GM23338 (cell line): Measurements from ENCODE around the gene MGAT5. TPM values are rescaled to one million over a fixed set of nuclear protein-coding genes. Genes with fewer than 3 reads are reported as not detected.

Experiments
- ATAC-seq: fragments of 200-7000 bp; cut with Tn5 transposase; 3 replicates; pipeline ENCODE4 v1.9.1; 2020
- DNase-seq: peaks from one replicate; pipeline ENCODE4 v3.0.0-alpha.2; 2015; ENCODE audit warnings: low spot score
- H2AFZ ChIP-seq: fragments of 200-600 bp; sonication (generic); 2 replicates; pipeline ENCODE4 v1.8.0; 2016; ENCODE audit warnings: antibody characterized with exemption, mild to moderate bottlenecking, moderate library complexity
- H3F3A ChIP-seq: fragments of 200-600 bp; sonication (generic); replicated peaks from 2 replicates; pipeline ENCODE4 v1.8.0; 2017; ENCODE audit warnings: antibody characterized with exemption, mixed run types, low read depth
- H3K27ac ChIP-seq: fragments of 200-600 bp; sonication (generic); 2 replicates; pipeline ENCODE4 v1.6.1; 2016; ENCODE audit warnings: low read depth
- H3K27me3 ChIP-seq: fragments of 200-600 bp; sonication (generic); 2 replicates; pipeline ENCODE4 v1.8.0; 2016; ENCODE audit warnings: mild to moderate bottlenecking, mixed run types, moderate library complexity; ENCODE audit not compliant: insufficient read depth
- H3K36me3 ChIP-seq: fragments of 200-600 bp; sonication (generic); 2 replicates; pipeline ENCODE4 v1.8.0; 2016; ENCODE audit warnings: mild to moderate bottlenecking; ENCODE audit not compliant: insufficient read depth
- H3K4me1 ChIP-seq: fragments of 200-600 bp; sonication (generic); 2 replicates; pipeline ENCODE4 v1.8.0; 2016; ENCODE audit warnings: mild to moderate bottlenecking, moderate library complexity; ENCODE audit not compliant: insufficient read depth
- H3K4me2 ChIP-seq: fragments of 200-600 bp; sonication (generic); 2 replicates; pipeline ENCODE4 v1.7.1; 2017; ENCODE audit warnings: mixed run types
- H3K4me3 ChIP-seq: fragments of 200-600 bp; sonication (generic); 2 replicates; pipeline ENCODE4 v1.6.1; 2016; ENCODE audit warnings: mixed run types
- H3K79me2 ChIP-seq: fragments of 200-600 bp; sonication (generic); replicated peaks from 2 replicates; pipeline ENCODE4 v1.8.0; 2017; ENCODE audit warnings: mild to moderate bottlenecking; ENCODE audit not compliant: insufficient read depth
- H3K9me2 ChIP-seq: fragments of 200-600 bp; sonication (generic); 2 replicates; pipeline ENCODE4 v1.8.0; 2017; ENCODE audit not compliant: insufficient read depth
- H4K20me1 ChIP-seq: fragments of 200-600 bp; sonication (generic); replicated peaks from 2 replicates; pipeline ENCODE4 v1.8.0; 2017; ENCODE audit warnings: mild to moderate bottlenecking; ENCODE audit not compliant: insufficient read depth
- H3K27ac Mint-ChIP-seq: 2 replicates; pipeline ENCODE4 v1.8.0; 2020; ENCODE audit warnings: inconsistent platforms, mild to moderate bottlenecking, moderate library complexity, mixed read lengths
- H3K27me3 Mint-ChIP-seq: 3 replicates; pipeline ENCODE4 v1.8.0; 2022; ENCODE audit warnings: low read depth, mild to moderate bottlenecking, moderate library complexity, mixed read lengths, inconsistent platforms; ENCODE audit not compliant: insufficient read depth, poor library complexity
- H3K36me3 Mint-ChIP-seq: 3 replicates; pipeline ENCODE4 v1.8.0; 2021; ENCODE audit warnings: low read depth, mild to moderate bottlenecking, inconsistent platforms, moderate library complexity, mixed read lengths
- H3K4me1 Mint-ChIP-seq: 3 replicates; pipeline ENCODE4 v1.8.0; 2020; ENCODE audit warnings: mild to moderate bottlenecking, inconsistent platforms, mixed read lengths
- H3K4me3 Mint-ChIP-seq: 3 replicates; pipeline ENCODE4 v1.8.0; 2021; ENCODE audit warnings: moderate library complexity, mild to moderate bottlenecking, inconsistent platforms, mixed read lengths
- H3K9me3 Mint-ChIP-seq: 3 replicates; pipeline ENCODE4 v1.8.0; 2020; ENCODE audit warnings: moderate library complexity, mild to moderate bottlenecking, inconsistent platforms, mixed read lengths
- EZH2 ChIP-seq: fragments of 200-600 bp; sonication (generic); IDR thresholded peaks from one replicate; pipeline ENCODE4 v1.8.0; 2017; ENCODE audit warnings: antibody characterized with exemption, mild to moderate bottlenecking, low read depth; ENCODE audit not compliant: unreplicated experiment
- EZH2phosphoT487 ChIP-seq: fragments of 200-600 bp; sonication (generic); IDR thresholded peaks from one replicate; pipeline ENCODE4 v1.8.1; 2018; ENCODE audit warnings: antibody characterized with exemption; ENCODE audit not compliant: unreplicated experiment
- JUNB ChIP-seq: IDR thresholded peaks from one replicate; pipeline ENCODE4 v1.6.1; 2016; ENCODE audit warnings: antibody characterized with exemption; ENCODE audit not compliant: unreplicated experiment
- NANOG ChIP-seq: IDR thresholded peaks from 2 replicates; pipeline ENCODE4 v1.6.1; 2016; ENCODE audit warnings: antibody characterized with exemption, borderline replicate concordance
- POLR2AphosphoS5 ChIP-seq: IDR thresholded peaks from 2 replicates; pipeline ENCODE4 v1.6.1; 2016; ENCODE audit warnings: antibody characterized with exemption, low read depth
- STAT1 ChIP-seq: IDR thresholded peaks from one replicate; pipeline ENCODE4 v1.6.1; 2016; ENCODE audit warnings: antibody characterized with exemption; ENCODE audit not compliant: unreplicated experiment
- ZNF462 ChIP-seq: fragments of 250-450 bp; sonication (Bioruptor Pico); IDR thresholded peaks from 2 replicates; pipeline ENCODE4 v1.5.0; 2020; ENCODE audit warnings: mild to moderate bottlenecking, moderate library complexity
- polyA plus RNA-seq: library from polyadenylated mRNA; unstranded; fragments of >200 nt; fragmentation: Nextera tagmentation; extraction: Ambion mirVana; gene quantifications from 2 replicates; pipeline ENCODE4 v1.2.1, GENCODE V29; 2016
- total RNA-seq: library from RNA; depleted of rRNA; stranded (reverse); fragments of >200 nt; shearing (Covaris generic); gene quantifications from 2 replicates; pipeline ENCODE4 v1.2.3, GENCODE V29; 2014
- TF ChIP-seq, protein P1 (sequence below): IDR thresholded peaks from 2 replicates; pipeline ENCODE4 v1.6.1; 2016; ENCODE audit warnings: antibody characterized with exemption

Gene MGAT5
- total and polyA plus RNA-seq, 2 experiments from 2014 or later = 4.6 to 27.6 TPM

GRCh38 chr2:134469516-134470115, 215.7 kb downstream of the MGAT5 start:
- Histone ChIP-seq H3K27ac (no peak overlapping the region), H3K4me1 (no peaks in the 10 kb centered on the region), H3K36me3 (no peaks in the 10 kb centered on the region), H3K9me2 (0 out of 2 replicates have a peak, but pooled peaks cover 3% of the 10 kb centered on the region), H4K20me1 (no peaks in the 10 kb centered on the region), H3K4me3 (no peak overlapping the region), H3K4me2 (no peak overlapping the region), H3K79me2 (no peaks in the 10 kb centered on the region), H3K27me3 (no peaks in the 10 kb centered on the region), H2AFZ (no peak overlapping the region), H3F3A (no peaks in the 10 kb centered on the region)
- Mint-ChIP-seq H3K27ac (no peak overlapping the region), H3K9me3 (no peaks in the 10 kb centered on the region; the same call in 2 of the 3 replicates), H3K36me3 (no peaks in the 10 kb centered on the region), H3K4me1 (peaks cover 4% of the 10 kb centered on the region; the same call in 2 of the 3 replicates), H3K27me3 (peaks cover 6% of the 10 kb centered on the region), H3K4me3 (no peak overlapping the region)
- DNase-seq = no peak
- ATAC-seq = peak; percentile 71
- TF ChIP-seq JUNB = no peak
- no peak for TF ChIP-seq NANOG
- TF ChIP-seq, protein P1, sequence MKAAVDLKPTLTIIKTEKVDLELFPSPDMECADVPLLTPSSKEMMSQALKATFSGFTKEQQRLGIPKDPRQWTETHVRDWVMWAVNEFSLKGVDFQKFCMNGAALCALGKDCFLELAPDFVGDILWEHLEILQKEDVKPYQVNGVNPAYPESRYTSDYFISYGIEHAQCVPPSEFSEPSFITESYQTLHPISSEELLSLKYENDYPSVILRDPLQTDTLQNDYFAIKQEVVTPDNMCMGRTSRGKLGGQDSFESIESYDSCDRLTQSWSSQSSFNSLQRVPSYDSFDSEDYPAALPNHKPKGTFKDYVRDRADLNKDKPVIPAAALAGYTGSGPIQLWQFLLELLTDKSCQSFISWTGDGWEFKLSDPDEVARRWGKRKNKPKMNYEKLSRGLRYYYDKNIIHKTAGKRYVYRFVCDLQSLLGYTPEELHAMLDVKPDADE = no peak
- no peak for TF ChIP-seq POLR2AphosphoS5
- TF ChIP-seq EZH2 = no peak
- TF ChIP-seq ZNF462 = no peak
- TF ChIP-seq EZH2phosphoT487 = no peak
- TF ChIP-seq STAT1 = no peak
